Measurements from ENCODE around the gene ARRDC4.

DNA sequence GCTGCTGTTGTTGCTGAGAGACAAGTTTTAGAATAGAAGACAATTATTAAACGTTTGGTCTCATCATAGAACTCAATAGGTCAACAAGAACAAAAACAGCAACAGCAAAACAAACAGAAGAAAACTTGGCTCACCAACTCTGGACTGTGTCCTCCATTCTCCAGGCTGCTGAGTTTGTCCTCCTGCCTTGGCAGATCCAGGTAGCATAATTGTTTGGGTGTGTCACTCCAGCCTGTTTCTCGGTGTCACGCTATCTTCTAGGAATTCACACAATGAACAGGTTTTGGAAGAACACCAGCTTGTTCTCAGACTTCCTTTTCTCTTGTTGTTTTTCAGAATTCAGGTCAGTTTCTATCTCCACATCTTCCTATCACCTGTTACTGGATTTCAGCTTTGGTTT is 34.7 kb downstream of the ARRDC4 start:
- TF ChIP-seq, protein P1, sequence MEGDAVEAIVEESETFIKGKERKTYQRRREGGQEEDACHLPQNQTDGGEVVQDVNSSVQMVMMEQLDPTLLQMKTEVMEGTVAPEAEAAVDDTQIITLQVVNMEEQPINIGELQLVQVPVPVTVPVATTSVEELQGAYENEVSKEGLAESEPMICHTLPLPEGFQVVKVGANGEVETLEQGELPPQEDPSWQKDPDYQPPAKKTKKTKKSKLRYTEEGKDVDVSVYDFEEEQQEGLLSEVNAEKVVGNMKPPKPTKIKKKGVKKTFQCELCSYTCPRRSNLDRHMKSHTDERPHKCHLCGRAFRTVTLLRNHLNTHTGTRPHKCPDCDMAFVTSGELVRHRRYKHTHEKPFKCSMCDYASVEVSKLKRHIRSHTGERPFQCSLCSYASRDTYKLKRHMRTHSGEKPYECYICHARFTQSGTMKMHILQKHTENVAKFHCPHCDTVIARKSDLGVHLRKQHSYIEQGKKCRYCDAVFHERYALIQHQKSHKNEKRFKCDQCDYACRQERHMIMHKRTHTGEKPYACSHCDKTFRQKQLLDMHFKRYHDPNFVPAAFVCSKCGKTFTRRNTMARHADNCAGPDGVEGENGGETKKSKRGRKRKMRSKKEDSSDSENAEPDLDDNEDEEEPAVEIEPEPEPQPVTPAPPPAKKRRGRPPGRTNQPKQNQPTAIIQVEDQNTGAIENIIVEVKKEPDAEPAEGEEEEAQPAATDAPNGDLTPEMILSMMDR (IDR thresholded peaks at IDR 0.05; ENCODE audit: low read length): no peak
- TF ChIP-seq EZH2phosphoT487 (IDR thresholded peaks at IDR 0.05; ENCODE audit: low read length): no peak
